HG03039 (cell line): Measurements from ENCODE around the gene ZXDC.

Source experiments
- ATAC-seq: cut with Tn5 transposase; IDR thresholded peaks from one replicate; pipeline ENCODE4 v1.9.1; 2021; ENCODE audit warnings: mild to moderate bottlenecking, moderate library complexity; ENCODE audit not compliant: unreplicated experiment

ZXDC gene

DNA sequence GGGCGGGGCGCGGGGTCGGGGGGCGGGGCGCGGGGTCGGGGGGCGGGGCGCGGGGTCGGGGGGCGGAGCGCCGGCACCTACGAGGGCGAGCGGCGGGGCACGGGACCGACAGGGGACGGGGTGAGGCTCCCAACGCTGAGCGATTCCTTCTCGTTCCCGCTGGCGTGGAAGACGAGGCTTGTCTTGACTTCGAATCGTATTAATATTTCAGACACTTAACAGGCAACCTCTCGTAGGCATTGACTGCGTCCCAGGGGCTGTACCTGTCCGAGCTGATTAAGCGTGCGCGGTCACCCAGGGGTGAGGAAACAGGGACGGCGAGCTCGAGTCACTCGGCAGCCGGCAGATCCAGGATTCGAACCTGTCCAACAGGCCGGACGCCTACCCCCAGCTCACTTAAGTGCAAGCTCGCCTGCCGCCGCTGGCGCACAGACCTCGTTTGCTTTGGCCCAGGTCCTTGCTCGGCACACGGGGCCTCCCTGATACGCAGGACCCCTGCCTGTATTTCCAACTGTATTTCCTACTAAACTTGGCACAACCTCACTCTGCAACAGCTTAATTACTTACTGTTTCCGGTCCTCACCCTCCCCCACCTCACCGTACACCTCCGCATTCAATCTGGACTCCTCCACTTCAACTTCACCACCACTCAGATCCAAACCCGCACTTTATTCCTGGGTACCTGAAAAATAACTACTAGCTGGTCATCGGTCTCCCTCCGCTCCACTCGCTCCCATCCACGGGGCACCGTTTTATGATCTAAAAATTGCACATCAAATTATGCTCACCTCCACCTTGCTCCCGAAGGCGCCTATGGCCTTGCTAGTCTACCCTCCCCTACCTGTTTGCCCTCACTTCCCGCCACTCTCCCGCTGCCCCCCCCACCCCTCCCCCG, 722 bp upstream of the ZXDC start:
- ATAC-seq: peak; percentile 14

DNA sequence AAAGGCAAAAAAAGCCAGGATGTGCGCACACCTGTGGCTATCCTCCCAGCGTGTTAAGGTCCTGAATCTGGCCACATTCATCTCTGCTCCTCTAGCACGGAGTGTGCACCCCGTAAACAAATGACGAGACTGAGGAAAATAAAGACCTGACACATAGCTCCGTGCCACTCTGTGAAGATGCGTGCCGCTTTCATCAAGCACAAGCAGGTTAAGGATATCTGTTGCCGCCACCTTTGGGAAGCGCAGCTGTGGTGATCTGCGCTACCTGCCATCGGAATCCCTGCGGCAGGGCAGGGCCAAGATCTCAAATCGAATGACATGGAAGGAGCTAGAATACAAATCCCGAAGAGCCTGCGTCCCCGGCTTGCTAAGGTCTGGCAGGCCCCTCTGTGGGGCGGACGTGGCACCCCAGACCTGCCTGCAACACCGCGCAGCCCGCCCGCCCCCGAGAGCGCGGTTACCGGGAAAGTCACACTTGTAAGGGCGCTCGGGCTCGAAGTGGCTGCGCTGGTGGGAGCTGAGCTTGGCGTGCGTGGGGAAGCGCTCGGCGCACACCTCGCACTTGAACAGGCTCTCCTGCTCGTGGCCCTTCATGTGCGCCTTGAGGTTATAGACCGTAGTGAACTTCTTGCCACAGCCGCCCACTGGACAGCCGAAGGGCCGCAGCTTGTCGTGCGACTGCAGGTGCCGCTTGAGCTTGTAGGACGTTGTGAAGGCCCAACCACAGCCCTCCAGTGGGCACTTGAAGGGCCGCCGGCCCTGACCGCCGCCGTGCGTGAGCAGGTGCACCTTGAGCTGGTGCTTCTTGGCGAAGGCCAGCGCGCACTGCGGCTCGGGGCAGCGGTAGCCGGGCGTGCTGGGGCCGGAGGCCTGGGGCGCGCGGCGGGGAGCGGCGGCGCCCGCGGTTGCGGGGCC, 936 bp downstream of the ZXDC start:
- ATAC-seq: peak; percentile 17

DNA sequence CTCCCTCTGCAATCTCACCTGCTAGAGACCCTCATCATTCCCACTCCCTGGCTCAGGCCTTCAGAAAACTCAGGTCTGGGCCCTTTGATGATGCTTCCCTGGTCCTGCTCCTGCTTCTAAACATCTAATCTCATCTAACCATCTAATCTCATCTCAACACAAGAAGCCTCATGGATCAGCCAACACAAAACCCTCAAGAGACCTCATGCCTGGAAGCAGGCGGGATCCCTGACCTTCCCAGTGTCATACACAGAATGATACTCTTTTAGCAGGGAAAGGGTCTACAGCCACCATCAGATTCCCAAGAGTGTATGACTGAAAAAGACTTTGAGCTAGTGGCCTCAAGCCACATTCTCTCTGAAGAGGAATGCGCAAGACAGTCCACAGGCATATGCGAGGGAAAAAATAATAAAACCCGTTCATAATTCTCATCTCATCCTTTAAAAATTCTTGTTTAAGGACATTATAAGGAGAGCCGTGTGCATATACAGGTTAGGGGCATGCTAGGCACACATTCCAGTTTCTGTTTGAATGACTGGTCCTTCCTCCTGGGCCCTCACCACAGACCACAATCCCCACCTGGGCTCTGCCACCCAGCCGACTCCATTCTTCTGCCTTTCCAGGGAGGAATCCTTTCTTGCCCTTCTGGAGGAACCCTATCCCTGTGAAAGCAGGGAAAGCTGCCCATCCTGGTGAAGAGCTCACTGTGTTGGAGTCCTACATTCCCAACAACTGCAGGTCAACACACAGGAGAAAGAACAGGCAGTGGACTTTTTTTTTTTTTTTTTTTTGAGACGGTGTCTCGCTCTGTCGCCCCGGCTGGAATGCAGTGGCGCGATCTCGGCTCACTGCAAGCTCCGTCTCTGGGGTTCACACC, 2.2 kb downstream of the ZXDC start:
- no peak for ATAC-seq

DNA sequence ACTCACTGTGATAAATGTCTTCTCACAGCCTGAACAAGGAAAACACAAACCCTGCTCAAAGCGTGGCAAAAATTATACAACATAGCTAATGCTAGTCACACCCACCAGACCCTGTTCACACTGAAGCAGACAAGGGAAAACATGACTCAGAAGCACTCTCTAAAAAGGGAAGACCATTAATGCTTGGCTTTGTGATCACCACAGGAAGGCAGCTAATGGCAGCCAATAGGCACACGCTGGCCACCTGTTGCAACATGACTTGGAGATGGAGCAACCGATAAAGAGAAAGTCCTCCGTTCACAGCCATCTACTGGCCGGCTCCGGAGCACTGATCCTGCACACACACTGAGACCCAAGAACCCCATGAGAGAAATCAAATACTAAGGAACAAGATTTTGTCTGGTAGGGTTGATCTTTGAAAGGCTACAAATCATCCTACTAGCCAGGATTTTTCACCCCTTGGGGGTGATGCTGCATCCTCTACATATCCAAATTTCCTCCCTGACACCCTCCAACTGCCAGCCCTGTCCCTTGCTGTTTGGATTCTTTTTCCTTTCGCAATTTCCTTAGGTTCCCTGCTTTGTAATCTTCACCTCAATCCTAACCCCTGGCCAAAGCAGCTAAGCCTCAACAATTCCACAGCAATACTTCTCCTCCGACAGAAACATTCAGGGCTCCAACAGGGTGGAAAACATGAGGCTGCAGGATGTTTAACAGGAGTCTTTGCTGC, 3.2 kb downstream of the ZXDC start:
- no peak for ATAC-seq

DNA sequence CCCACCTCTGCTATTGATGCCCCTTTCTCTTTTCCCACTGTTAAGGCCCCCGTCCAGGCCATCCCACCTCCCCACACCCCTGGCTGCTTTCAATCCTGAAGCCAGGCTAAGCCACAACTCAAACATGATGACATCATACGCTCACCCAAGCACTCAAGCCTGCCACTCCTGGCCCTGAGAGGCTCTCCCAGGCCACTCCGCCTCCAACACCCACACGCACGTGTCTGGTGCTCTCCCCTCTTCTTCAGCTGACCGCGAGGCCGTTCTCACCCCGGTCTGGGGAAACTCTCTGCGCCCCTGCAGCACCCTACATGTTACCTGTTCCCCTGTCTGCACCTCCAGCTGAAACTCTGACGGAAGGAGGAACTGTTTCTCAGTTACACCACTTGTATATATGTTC, 6.2 kb downstream of the ZXDC start:
- no peak for ATAC-seq

DNA sequence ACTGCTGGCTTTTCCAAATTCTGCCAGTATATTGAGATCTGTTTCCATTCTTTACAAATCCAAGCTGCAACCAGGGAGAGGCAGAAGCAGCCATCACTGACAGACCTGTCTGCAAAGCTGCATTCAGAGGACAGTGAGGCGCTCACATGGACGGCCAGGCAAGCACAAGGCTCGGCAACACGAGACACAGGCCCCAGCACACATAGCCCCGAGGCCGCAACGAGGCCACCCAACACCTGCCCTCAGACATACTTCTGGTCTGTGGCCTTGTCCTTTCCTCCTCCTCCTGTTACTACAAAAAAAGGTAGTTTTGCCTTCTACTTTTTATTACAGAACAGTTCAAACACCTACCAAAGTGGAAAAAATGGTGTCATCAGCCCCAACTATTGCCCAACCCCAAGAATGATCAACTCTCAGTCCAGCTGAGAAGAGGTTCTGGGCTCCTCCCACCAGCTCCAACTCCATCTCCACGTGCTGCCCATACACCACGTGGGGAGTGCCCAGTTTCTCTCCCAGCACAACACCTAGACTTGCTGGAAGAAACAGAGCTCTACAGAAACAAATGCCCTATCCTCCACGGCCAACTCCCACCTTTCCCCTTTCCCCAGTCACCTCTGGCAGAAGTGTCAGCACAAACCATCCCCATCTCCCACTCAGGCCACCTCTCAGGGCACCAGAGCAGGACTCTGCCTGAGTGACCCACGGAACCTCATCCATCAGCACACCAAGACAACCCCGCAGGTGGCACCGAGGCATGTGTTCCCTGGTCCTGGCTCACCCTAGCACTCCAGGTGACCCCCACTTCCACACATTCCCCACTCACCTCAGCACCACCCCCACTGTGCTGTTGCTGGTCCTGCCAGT, 7.4 kb downstream of the ZXDC start:
- no peak for ATAC-seq

DNA sequence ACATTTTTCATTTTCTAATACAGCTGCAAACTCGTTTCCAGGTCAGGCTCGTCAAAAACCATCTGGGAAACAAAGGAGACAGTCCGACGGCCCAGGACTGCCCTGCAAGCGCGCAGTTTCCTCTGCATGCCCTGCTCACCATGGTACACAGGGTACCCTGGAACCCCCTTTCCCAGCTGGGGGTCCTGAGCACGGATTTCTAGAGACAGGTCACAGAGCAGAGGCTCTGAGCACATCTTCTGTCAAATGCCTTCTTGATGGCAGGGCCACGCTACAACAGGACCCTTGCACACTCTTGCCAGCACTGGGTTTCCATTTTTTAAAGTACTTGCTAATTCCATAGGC, 8.1 kb downstream of the ZXDC start:
- no peak for ATAC-seq

DNA sequence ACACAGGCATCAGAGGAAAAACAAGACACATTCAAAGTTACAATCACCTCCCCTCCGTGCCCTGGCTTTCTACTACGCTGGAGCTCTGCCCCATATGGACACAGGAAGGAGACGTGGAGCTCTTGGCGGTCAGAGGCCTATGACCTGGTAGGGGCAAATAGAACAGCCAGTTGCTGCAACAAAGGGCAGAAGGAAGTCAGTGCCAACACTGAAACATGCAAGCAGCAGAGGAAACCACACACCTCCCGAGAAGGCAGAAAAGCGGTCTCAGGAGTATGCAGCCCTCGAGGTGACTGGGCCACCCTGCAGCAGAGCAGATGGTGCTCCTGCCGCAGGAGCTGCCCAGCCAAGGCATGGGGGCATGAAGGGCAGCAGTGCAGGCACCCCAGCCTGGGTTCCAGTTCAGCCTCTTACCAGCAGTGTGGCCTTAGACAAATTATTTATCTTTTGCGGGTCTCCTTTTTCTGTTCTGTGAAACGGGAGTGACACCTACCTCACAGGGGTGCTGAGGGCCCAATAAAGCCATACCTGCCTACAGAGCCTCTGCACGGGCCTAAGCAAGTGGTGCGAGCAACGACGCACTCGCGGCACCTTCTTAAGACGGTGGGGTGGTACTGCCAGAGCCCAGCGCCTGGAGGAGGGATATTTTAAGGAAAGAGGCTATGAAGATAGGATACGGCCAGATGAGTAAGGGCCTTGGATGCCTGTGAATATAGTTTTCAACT, 8.6 kb downstream of the ZXDC start:
- no peak for ATAC-seq

DNA sequence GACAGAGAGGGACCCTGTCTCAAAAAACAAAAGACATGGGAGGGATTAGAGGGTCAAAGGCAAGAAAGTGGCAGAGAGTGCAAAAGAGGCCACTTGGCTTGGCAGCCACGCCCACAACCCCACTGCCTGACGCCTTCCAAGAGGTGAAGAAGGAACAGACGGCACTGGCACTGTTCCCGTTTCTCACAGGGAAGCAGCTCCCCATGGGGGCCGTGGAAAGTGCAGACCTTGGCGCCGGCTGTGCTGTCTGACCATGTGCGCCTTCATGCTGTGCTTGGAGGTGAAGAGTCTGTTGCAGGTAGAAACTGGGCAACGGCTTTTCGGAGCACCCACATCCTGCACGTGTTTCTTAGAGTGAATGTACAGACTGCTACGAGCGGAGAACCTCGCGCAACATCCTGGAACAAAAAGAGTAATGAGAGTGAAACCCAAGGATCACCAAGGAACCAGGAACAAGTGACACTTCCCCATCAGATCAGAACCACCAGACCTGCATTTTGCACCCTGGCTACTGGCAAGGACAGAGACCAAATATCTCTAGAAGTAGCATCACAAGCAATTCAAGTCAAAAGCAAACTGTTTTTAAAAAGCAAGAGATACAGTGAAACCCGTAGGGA, 9.7 kb downstream of the ZXDC start:
- no peak for ATAC-seq

DNA sequence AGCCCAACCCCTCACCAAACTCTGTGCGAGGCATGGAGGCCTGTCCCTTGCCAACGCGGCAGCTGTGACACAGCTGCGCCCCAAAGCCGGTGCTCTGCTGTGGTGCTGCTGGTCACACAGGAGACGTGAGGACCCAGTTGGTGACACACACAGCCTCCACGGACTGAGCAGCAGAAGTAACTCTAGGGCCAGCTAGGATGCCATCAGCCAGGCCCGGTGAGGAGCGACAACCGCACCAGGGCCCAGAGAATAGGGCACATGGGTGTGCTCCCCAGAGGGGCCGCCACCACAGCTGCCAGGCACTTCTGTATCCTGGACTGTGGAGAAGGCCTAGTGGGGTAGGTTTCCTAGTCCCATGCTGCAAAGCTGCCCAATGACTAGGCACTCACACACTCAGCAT, 10.7 kb downstream of the ZXDC start:
- no peak for ATAC-seq

DNA sequence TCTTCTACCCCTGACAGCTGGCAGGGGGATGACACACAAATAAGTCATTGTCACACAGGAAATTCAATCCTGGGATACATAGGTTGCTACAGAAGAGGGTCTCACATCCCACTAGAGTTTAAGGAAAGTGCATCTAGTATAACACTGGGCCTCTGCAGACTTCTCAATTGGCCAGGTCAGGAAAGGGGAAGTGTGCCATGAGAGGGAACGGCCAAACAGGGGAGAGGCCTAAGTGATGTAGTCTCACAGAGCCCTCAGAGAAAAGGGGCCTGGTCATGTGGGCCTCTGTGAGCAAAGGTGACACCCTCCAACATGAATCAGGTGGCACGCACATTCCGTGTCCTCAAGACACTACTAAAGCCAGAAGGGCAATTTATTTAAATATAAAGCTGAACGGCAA, 11.2 kb downstream of the ZXDC start:
- ATAC-seq: no peak

DNA sequence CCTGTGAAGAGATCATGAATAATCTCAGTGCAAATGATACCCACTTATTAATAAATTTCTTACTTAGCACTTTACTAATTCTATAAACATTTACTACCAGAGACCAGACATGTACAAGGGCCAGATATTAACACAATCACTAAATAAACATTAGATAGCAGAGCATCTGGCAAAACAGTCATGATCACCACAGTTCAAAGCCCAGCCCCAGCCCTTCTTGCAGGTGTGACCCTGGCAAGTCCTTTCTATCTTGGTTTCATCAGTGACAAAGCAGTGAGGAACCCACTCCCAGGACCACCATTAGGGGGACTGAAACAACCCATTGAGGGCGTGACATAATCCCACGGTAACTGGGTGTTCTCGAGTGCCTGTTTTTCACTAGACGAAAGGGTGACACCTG, 11.6 kb downstream of the ZXDC start:
- ATAC-seq: no peak

DNA sequence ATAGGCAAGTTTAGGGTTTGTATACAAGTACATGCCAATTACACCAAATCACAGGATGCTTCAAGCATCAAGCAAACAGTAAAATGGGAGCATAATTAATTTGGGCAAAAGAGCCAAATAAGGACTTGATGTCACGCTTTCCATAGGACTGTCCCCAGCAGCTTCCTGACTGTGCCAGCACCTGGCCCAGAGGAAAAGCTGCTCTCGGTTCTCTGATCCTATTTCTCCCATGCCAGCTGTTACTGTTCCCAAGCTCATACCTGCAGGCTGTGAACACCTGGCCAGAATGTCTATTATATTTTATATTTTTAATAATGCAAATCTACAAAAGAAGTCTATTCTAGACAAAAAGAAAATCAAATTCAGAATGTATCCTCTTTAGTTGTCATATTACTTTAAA, 12.2 kb downstream of the ZXDC start:
- ATAC-seq: no peak

DNA sequence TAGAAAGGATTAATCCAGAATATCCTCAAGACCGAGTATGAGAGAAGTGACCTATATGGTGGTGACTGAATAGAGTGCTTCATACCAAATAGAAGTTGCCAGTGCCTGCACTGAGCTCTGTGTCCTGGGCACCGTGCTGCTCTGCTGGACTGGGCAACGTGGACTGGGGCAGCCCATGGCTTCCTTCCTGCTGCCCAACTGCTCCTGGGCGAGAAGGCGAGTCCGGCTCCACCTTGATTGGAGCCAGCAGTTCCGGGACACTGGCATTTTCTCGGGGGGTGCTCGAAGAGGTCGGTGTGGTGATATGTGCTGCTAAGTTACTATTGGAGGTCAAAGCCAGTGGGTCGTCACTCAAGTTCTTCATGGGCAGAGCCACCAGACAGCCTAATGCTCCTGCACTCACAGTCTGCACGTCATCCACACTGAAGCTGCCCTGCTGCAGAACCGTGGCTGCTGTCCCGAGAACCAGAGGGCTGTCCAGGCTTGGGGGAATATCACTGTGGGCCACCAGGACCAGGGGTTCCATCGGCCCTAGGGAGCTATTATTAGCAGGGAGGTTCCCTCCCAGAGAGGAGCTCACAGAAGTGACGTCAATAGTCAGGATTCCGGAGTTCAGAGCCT, 14.1 kb downstream of the ZXDC start:
- no peak for ATAC-seq

DNA sequence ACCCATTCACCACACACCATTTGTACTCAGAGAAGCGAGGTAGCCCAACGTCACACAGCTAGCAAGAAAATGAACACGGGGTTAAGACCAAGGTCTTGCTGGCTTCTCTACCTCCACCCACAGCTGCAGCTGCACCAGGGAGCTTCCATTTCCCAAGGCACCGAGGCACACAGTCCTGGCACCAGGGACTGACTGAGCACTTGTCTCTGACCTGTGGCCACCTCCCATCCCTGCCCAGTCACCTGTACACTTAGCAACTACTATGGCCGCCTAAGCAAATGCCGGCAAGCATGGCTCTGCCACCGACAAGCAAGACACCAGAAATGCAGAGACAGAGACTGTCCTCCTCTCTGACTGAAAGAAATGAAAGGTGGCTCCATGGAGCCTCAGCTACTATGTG, 15.3 kb downstream of the ZXDC start:
- no peak for ATAC-seq

DNA sequence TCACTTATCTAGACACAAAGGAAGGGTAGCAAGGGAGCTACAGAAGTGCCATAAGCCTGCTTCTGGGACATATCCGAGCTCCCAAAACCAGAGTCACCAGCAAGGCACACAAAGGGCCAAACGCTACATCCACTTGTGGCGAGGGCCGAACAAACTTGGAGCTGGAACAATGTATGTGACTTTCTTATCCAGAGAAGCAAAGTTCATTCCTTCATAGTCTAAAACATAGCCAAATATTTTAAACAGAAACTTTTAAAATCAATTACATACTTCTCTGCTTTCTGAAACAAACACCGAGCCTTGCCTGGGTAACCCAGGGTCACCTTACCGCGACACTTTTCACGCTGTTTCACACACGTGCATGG, 15.9 kb downstream of the ZXDC start:
- no peak for ATAC-seq

DNA sequence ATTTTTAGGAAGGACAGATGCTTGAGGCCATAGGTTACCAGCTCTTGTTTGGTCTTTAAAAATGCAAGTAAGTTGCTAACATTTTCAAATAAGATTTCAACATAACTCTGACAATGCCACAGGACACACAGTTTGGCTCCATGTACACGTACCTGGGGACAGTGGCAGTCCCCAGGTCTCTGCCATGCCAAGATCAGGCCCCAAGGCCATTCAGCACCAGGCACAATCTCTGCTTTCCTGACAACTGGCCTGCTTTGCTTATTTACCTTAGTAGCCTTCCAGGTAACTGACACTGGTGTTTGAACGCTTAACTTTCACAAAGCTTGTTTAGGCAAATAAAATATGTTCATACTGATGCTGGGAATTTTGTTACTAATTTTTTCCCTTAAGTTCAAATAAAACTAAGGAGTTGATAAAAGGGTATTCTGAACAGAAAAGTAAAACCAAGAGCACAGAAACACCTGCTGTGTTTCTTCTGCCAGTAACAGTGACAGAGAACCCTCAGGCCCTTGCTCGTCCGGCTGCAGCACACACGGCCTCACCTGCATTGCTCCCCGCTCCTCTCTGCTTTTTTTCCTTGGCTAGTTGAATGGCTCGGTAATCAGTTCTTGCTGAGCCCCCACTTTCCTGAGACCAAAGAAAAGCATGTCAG, 16.5 kb downstream of the ZXDC start:
- no peak for ATAC-seq
